GM12878 (cell line): ENCODE measurements around the gene C17orf50. TPM values are rescaled to one million over a fixed set of nuclear protein-coding genes. Genes with fewer than 3 reads are reported as not detected.
A peak's percentile ranks its signal among the peaks of the same experiment; 100 is the strongest.

Experiments
- ATAC-seq: fragments of 200-7000 bp; cut with Tn5 transposase; 3 replicates; pipeline ENCODE4 v1.9.1; 2020; ENCODE audit warnings: mild to moderate bottlenecking, moderate library complexity
- BruUV-seq: library from RNA; stranded (reverse); fragments of 400-500 nt; replicated peaks from 2 replicates; lab custom pipeline; 2021; lab: Mats Ljungman, UMichigan
- CTCF ChIA-PET: fragments of 300-600 bp; sonication (Branson Sonifier 250); formaldehyde crosslinking; extraction: SDS; loops from one replicate; lab custom pipeline; 2021; ENCODE audit warnings: inconsistent platforms; lab: Yijun Ruan, JAX
- POLR2A ChIA-PET: fragments of 350-600 bp; formaldehyde crosslinking; extraction: SDS; loops from one replicate; lab custom pipeline; 2021; ENCODE audit warnings: inconsistent platforms; lab: Charles Lee
- RAD21 ChIA-PET: fragments of 300-600 bp; sonication (Branson Sonifier 250); formaldehyde crosslinking; loops from one replicate; lab custom pipeline; 2023; ENCODE audit warnings: antibody characterized with exemption; ENCODE audit not compliant: unreplicated experiment; lab: Charles Lee
- SMC1A ChIA-PET: fragments of 300-600 bp; sonication (Branson Sonifier 250); formaldehyde crosslinking; loops from one replicate; lab custom pipeline; 2023; ENCODE audit not compliant: unreplicated experiment, uncharacterized antibody; lab: Charles Lee
- DNase-seq: peaks from one replicate; pipeline ENCODE4 v3.0.0-alpha.2; 2011; ENCODE audit warnings: low read depth, low spot score
- FAIRE-seq: peaks from 3 replicates; lab custom pipeline; 2011; peaks lifted over from hg19 to GRCh38; lab: Jason Lieb, UNC
- H2AFZ ChIP-seq: 2 replicates; pipeline ENCODE4 v1.6.0; 2011; ENCODE audit warnings: low read depth, low read length, control low read depth; ENCODE audit not compliant: control insufficient read depth
- H3K27ac ChIP-seq: 2 replicates; pipeline ENCODE4 v1.5.1; 2011; ENCODE audit warnings: control low read depth; ENCODE audit not compliant: control insufficient read depth, insufficient read depth
- H3K27me3 ChIP-seq, 2 experiments: replicated peaks in 1 of 2; 2 replicates each; pipeline versions ENCODE4 v1.6.0 to v1.6.1; 2011; ENCODE audit warnings: low read length in 1 of 2; ENCODE audit not compliant: control insufficient read depth in 2 of 2, insufficient read depth in 2 of 2
- H3K36me3 ChIP-seq, 2 experiments: 2 replicates each; pipeline ENCODE4 v1.5.1; 2011; ENCODE audit warnings: low read length in 1 of 2; ENCODE audit not compliant: control insufficient read depth in 2 of 2, insufficient read depth in 2 of 2
- H3K4me1 ChIP-seq: 2 replicates; pipeline ENCODE4 v1.6.1; 2011; ENCODE audit warnings: mild to moderate bottlenecking, low read length, moderate library complexity, mixed read lengths; ENCODE audit not compliant: control insufficient read depth, insufficient read depth
- H3K4me2 ChIP-seq: 2 replicates; pipeline ENCODE4 v1.6.0; 2011; ENCODE audit warnings: control low read depth; ENCODE audit not compliant: control insufficient read depth, insufficient read depth
- H3K4me3 ChIP-seq: fragments of 200-600 bp; sonication (generic); 2 replicates; pipeline ENCODE4 v1.5.1; 2016
- H3K79me2 ChIP-seq: 2 replicates; pipeline ENCODE4 v1.6.0; 2011; ENCODE audit warnings: low read length; ENCODE audit not compliant: control insufficient read depth, insufficient read depth
- H3K9ac ChIP-seq: 2 replicates; pipeline ENCODE4 v1.8.0; 2011; ENCODE audit warnings: low read length, control low read depth, mixed read lengths; ENCODE audit not compliant: control insufficient read depth, insufficient read depth
- H3K9me3 ChIP-seq: replicated peaks from 3 replicates; pipeline ENCODE4 v1.5.1; 2011; ENCODE audit warnings: mild to moderate bottlenecking, low read length; ENCODE audit not compliant: control insufficient read depth, insufficient read depth
- H4K20me1 ChIP-seq: 2 replicates; pipeline ENCODE4 v1.6.0; 2011; ENCODE audit not compliant: control insufficient read depth, insufficient read depth
- CBX3 ChIP-seq: fragments of 200-600 bp; sonication (generic); IDR thresholded peaks from 2 replicates; pipeline ENCODE4 v1.6.1; 2016; ENCODE audit warnings: low read depth, borderline replicate concordance
- IKZF2 ChIP-seq, 2 experiments: fragments of 450-650 bp; IDR thresholded peaks; 2 replicates each; pipeline ENCODE4 v1.6.1; 2017; ENCODE audit warnings: mild to moderate bottlenecking in 2 of 2, moderate library complexity in 2 of 2
- NKRF ChIP-seq: fragments of 450-650 bp; conservative IDR thresholded peaks from 2 replicates; pipeline ENCODE4 v1.6.1; 2017; ENCODE audit warnings: mild to moderate bottlenecking, moderate library complexity
- PAX8 ChIP-seq: fragments of 450-650 bp; IDR thresholded peaks from 2 replicates; pipeline ENCODE4 v1.6.1; 2017; ENCODE audit warnings: mild to moderate bottlenecking, moderate library complexity
- PML ChIP-seq: IDR thresholded peaks from 2 replicates; pipeline ENCODE4 v1.6.1; 2012; ENCODE audit warnings: low read length, inconsistent platforms
- POLR2AphosphoS5 ChIP-seq: IDR thresholded peaks from 2 replicates; pipeline ENCODE4 v1.6.1; 2011; ENCODE audit warnings: mild to moderate bottlenecking, low read length, inconsistent platforms
- RCOR1 ChIP-seq: conservative IDR thresholded peaks from 2 replicates; pipeline ENCODE4 v1.6.1; 2012; ENCODE audit warnings: low read depth, low read length, improper control_type of control experiment
- SP1 ChIP-seq: IDR thresholded peaks from one replicate; pipeline ENCODE4 v1.6.1; 2011; ENCODE audit warnings: low read depth, low read length
- WRNIP1 ChIP-seq: IDR thresholded peaks from 2 replicates; pipeline ENCODE4 v1.6.1; 2011; ENCODE audit warnings: low read depth, low read length, improper control_type of control experiment, borderline replicate concordance
- WGBS: methylation state at CpG from one replicate; pipeline ENCODE4 v1.1.6; 2016; ENCODE audit warnings: low lambda C conversion rate; ENCODE audit not compliant: insufficient replicate concordance, insufficient coverage; ENCODE audit errors: missing lambda C conversion rate; 5-methylcytosine and 5-hydroxymethylcytosine counted together
- in situ Hi-C: fragments of 300-500 bp; cut with MboI; formaldehyde crosslinking; loops from 9 replicates; pipeline ENCODE4 v1.14.3; 2018; ENCODE audit warnings: mixed read lengths
- intact Hi-C: fragments of 100-400 bp; cut with micrococcal nuclease; formaldehyde crosslinking; loops from one replicate; pipeline ENCODE4 v1.14.2; 2022; ENCODE audit not compliant: unreplicated experiment
- polyA plus RNA-seq, 11 experiments: library from polyadenylated mRNA; depleted of rRNA in 4 of 11; unstranded in 6 of 11; stranded (reverse) in 5 of 11; fragments of >200 nt; fragmentation: Nextera tagmentation in 4 of 11; fragmentation: Illumina TruSeq in 1 of 11; extraction: Ambion mirVana in 4 of 11; extraction: Trizol in 1 of 11; gene quantifications; 1 replicate in 1 of 11; 2 replicates in 10 of 11; pipeline versions ENCODE4 v1.2.1 to v1.2.3, GENCODE V29; 2011 to 2016; ENCODE audit warnings: inconsistent platforms in 2 of 11, missing spikeins in 2 of 11, low read depth in 1 of 11
- total RNA-seq, 4 experiments: library from RNA; depleted of rRNA in 3 of 4; stranded (reverse); fragments of >200 nt in 3 of 4; fragmentation: Illumina TruSeq in 1 of 4; extraction: Trizol in 1 of 4; gene quantifications; 2 replicates each; pipeline versions ENCODE4 v1.2.1 to v1.2.3, GENCODE V29; 2013 to 2021

C17orf50 gene
- total and polyA plus RNA-seq, 10 of the 15 experiments (the other 5 are each of a cell fraction or from before 2014, with no cell fraction given): 0.16 TPM; not detected in 9

GRCh38 chr17:35740216-35740615 is 20.5 kb upstream of the C17orf50 start:
- H3K4me3 ChIP-seq: no peak overlapping the region
- H3K27me3 ChIP-seq: peaks cover 0 to 3% of the 10 kb centered on the region in 2 experiments; a peak in 2 of 4 replicates
- intact Hi-C loops (loop anchor here (10.0 kb wide), 1 partner anchor 1315 kb away; no protein-coding TSS in a partner anchor), in situ Hi-C loops (loop anchor here (10.0 kb wide), 1 partner anchor 575 kb away; no protein-coding TSS in a partner anchor)
- no peaks in the 10 kb centered on the region for H3K36me3 ChIP-seq
- H3K27ac ChIP-seq: no peak overlapping the region
- POLR2A ChIA-PET: no interaction called here
- no peak overlapping the region for H3K9ac ChIP-seq
- SMC1A ChIA-PET: no interaction called here
- RAD21 ChIA-PET: interaction anchor here (0.8 kb wide), 1 partner anchor 61 kb away, joined by 3 read pairs; no protein-coding TSS in a partner anchor
- no peak overlapping the region for H2AFZ ChIP-seq
- H4K20me1 ChIP-seq: no peaks in the 10 kb centered on the region
- H3K4me1 ChIP-seq: no peaks in the 10 kb centered on the region
- H3K4me2 ChIP-seq: no peak overlapping the region
- TF ChIP-seq IKZF2 (IDR thresholded peaks at IDR 0.05) (no peak), PML (no peak)
- TF ChIP-seq, all 136 proteins: peak for 0
- no peak for ATAC-seq
- Histone ChIP-seq H3K9me3 (no peaks in the 10 kb centered on the region), H3K79me2 (no peaks in the 10 kb centered on the region)
- WGBS: 35% methylated on average over 7 of the region's 7 CpGs
- CTCF ChIA-PET: interaction anchor here (0.5 to 1.4 kb wide), 3 partner anchors 12 to 691 kb away, joined by 3 to 5 read pairs (median 3); no protein-coding TSS in a partner anchor
- BruUV-seq: no TSS peak
- no peak for DNase-seq
- FAIRE-seq: no peak

GRCh38 chr17:35740997-35741931 is 19.4 kb upstream of the C17orf50 start:
- H3K4me2 ChIP-seq: no peak overlapping the region
- DNase-seq: no peak
- no peak overlapping the region for H3K27ac ChIP-seq
- H3K9me3 ChIP-seq: no peaks in the 10 kb centered on the region
- no peak overlapping the region for H2AFZ ChIP-seq
- H3K36me3 ChIP-seq: no peaks in the 10 kb centered on the region
- H3K4me1 ChIP-seq: no peaks in the 10 kb centered on the region
- intact Hi-C loops: loop anchor here (10.0 kb wide), 1 partner anchor 1316 kb away; no protein-coding TSS in a partner anchor
- FAIRE-seq: no peak
- in situ Hi-C loops: loop anchor here (10.0 kb wide), 1 partner anchor 576 kb away; no protein-coding TSS in a partner anchor
- no peaks in the 10 kb centered on the region for H3K79me2 ChIP-seq
- H3K4me3 ChIP-seq: no peak overlapping the region
- TF ChIP-seq SP1 (no peak), POLR2AphosphoS5 (no peak), RCOR1 (no peak), PAX8 (no peak), NKRF (no peak), CBX3 (no peak), WRNIP1 (no peak)
- ChIA-PET RAD21 (no interaction called here), SMC1A (no interaction called here), CTCF (no interaction called here), POLR2A (no interaction called here)
- no peak overlapping the region for H3K9ac ChIP-seq
- H4K20me1 ChIP-seq: no peaks in the 10 kb centered on the region
- peaks cover 0 to 3% of the 10 kb centered on the region in 2 experiments; a peak in 2 of 4 replicates for H3K27me3 ChIP-seq
- peak; percentile 40; the same call in 1 of the 3 replicates for ATAC-seq
- 38% methylated on average over 49 of the region's 73 CpGs for WGBS
- no TSS peak for BruUV-seq
